Right lobe of liver (tissue), 6 donors: ENCODE measurements around the gene SMS. TPM values are rescaled to one million over a fixed set of nuclear protein-coding genes. Genes with fewer than 3 reads are reported as not detected.

Source experiments
- ATAC-seq, 4 donors: fragments of 200-7000 bp; cut with Tn5 transposase; one replicate each; pipeline ENCODE4 v1.9.1; 2020; ENCODE audit warnings: mild to moderate bottlenecking in 4 of 4, moderate library complexity in 4 of 4
- DNase-seq, 3 donors: peaks; one replicate each; pipeline ENCODE4 v3.0.0-alpha.2; 2020
- H3K27ac ChIP-seq, 3 donors: fragments of 200-600 bp; one replicate each; pipeline ENCODE4 v1.8.0; 2022
- H3K27me3 ChIP-seq, 2 donors: fragments of 200-600 bp; one replicate each; pipeline ENCODE4 v1.8.0; 2022
- H3K36me3 ChIP-seq, 4 donors: fragments of 200-600 bp; sonication (generic) in 1 of 4; one replicate each; pipeline versions ENCODE4 v1.5.1 to v1.8.0; 2017 to 2022; ENCODE audit warnings: control low read depth in 1 of 4
- H3K4me1 ChIP-seq, 4 donors: fragments of 200-600 bp; sonication (generic) in 1 of 4; one replicate each; pipeline versions ENCODE4 v1.5.1 to v1.8.0; 2017 to 2022; ENCODE audit warnings: control low read depth in 1 of 4
- H3K4me3 ChIP-seq, 3 donors: fragments of 200-600 bp; one replicate each; pipeline ENCODE4 v1.8.0; 2022
- H3K9me3 ChIP-seq, 4 donors: fragments of 200-600 bp; sonication (generic) in 1 of 4; one replicate each; pipeline versions ENCODE4 v1.5.1 to v1.8.0; 2017 to 2022; ENCODE audit warnings: control low read depth in 1 of 4
- CTCF ChIP-seq, 4 donors: fragments of 200-600 bp in 3 of 4; fragments of 450-650 bp in 1 of 4; IDR thresholded peaks; one replicate each; pipeline versions ENCODE4 v1.5.1 to v1.8.0; 2016 to 2022; ENCODE audit warnings: antibody characterized with exemption in 4 of 4, mild to moderate bottlenecking in 2 of 4
- POLR2A ChIP-seq: fragments of 450-650 bp; IDR thresholded peaks from one replicate; pipeline ENCODE4 v1.6.1; 2017; ENCODE audit warnings: antibody characterized with exemption, mild to moderate bottlenecking
- WGBS: methylation state at CpG from one replicate; pipeline ENCODE4 v1.1.6; 2018; ENCODE audit warnings: low coverage, low lambda C conversion rate; ENCODE audit not compliant: insufficient coverage; ENCODE audit errors: missing lambda C conversion rate; 5-methylcytosine and 5-hydroxymethylcytosine counted together
- intact Hi-C, 2 donors: fragments of 100-400 bp; cut with DNase I; formaldehyde crosslinking; loops; one replicate each; pipeline versions ENCODE4 v1.11.2 to v1.14.1; 2022
- total RNA-seq, 6 experiments: library from RNA; depleted of rRNA in 2 of 6; stranded (reverse); fragments of >200 nt in 2 of 6; fragmentation: NEBNext Ultra II Directional in 3 of 6; extraction: Animal tissue kit (Norgen Biotek cat#: 25700) in 3 of 6; gene quantifications; one replicate each; pipeline versions ENCODE4 v1.1.0 to v1.2.4, GENCODE V29; 2016 to 2023
- donor health status: DM: no; HTN: yes; CAD: no.
- donor health status: DM: no; HTN: no; CAD: no.
- donor health status: DM: no; HTN: no; CAD: no.
- donor health status: DM: no; HTN: yes; CAD: no.
- donor health status: DM: no; HTN: yes; CAD: no.

Gene SMS
- total RNA-seq, 6 experiments from 2014 or later, result 14.6 to 27.1 (median 21.9) TPM

GRCh38 chrX:22004866-22005265, 64.4 kb downstream of the SMS start:
- no peaks in the 10 kb centered on the region for H3K27me3 ChIP-seq
- no peaks in the 10 kb centered on the region for H3K4me1 ChIP-seq
- H3K27ac ChIP-seq, result no peak overlapping the region
- peaks cover 0 to 3% (median 0%) of the 10 kb centered on the region in 4 donors for H3K9me3 ChIP-seq
- ATAC-seq, result no peak
- intact Hi-C loops, result no loop called here
- TF ChIP-seq CTCF (IDR thresholded peaks at IDR 0.05), result no peak
- TF ChIP-seq POLR2A, result no peak
- no peak overlapping the region for H3K4me3 ChIP-seq
- WGBS, result no CpG with 5 or more reads among the region's 10 CpGs
- DNase-seq, result no peak
- no peaks in the 10 kb centered on the region for H3K36me3 ChIP-seq

DNA sequence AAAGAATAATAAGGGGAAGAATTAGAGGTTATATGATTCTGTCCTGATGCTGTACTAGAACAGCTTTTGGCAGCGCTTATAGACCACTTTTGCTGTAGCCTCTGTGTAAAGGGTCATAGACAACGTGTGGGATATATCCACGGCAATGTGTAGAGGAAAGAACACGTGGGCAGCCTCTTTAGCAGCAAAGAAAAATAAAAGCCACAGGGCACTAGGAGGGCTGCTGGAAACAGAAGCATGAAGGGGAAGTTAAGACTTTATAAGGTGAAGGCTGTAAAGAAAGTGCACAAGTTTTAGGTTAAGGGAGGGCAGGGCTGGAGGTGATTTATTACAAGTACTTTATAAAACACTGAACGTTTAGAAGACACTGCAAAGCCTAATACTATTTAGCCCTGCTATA, 71.5 kb downstream of the SMS start:
- Histone ChIP-seq H3K36me3 (no peaks in the 10 kb centered on the region), H3K27ac (no peak overlapping the region), H3K4me1 (no peaks in the 10 kb centered on the region), H3K9me3 (peaks cover 0 to 3% (median 0%) of the 10 kb centered on the region in 4 donors), H3K27me3 (no peaks in the 10 kb centered on the region), H3K4me3 (no peak overlapping the region)
- ATAC-seq, result no peak
- 47% methylated on average over 5 of the region's 5 CpGs for WGBS
- intact Hi-C loops, result no loop called here
- DNase-seq, result no peak
- TF ChIP-seq CTCF (IDR thresholded peaks at IDR 0.05), result no peak
- no peak for TF ChIP-seq POLR2A

- intact Hi-C loops, result no loop called here
- 77% methylated on average over 6 of the region's 7 CpGs for whole genome bisulfite sequencing
- Histone ChIP-seq H3K9me3 (peaks cover 0 to 3% (median 0%) of the 10 kb centered on the region in 4 donors), H3K27ac (no peak overlapping the region), H3K4me3 (no peak overlapping the region), H3K36me3 (no peaks in the 10 kb centered on the region), H3K4me1 (no peaks in the 10 kb centered on the region), H3K27me3 (no peaks in the 10 kb centered on the region)
- TF ChIP-seq POLR2A (no peak), CTCF (IDR thresholded peaks at IDR 0.05) (no peak)
- ATAC-seq (no peak), DNase-seq (no peak)
Observed at GRCh38 chrX:22012931-22013330, 72.4 kb downstream of the SMS start.

DNA sequence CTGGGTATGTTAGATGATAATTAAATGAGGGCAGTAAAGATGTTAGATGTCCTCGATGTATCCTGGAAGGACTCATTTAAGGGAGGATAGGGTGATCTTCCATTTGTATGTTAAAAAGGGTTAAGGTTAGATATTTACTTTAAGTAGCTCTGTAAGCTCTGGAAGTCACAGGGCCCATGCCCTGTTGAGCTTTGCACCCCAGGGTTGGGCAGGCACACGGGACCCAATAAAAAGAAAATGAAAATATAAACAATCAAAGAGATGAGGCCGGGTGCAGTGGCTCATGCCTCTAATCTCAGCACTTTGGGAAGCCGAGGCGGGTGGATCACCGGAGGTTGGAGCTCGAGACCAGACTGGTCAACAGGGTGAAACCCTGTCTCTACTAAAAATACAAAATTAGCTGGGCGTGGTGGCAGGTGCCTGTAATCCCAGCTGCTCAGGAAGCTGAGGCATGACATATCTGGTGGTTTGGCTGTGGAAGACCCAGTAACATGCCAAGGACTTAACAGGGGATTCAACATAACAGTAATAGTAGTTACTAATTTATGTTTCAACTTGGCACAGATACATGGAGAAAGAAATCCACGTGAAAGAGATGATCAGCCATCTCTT, 74.7 kb downstream of the SMS start:
- H3K27ac ChIP-seq, result no peak overlapping the region
- TF ChIP-seq POLR2A (no peak), CTCF (IDR thresholded peaks at IDR 0.05) (no peak)
- no peak for DNase-seq
- no peaks in the 10 kb centered on the region for H3K36me3 ChIP-seq
- no peaks in the 10 kb centered on the region for H3K9me3 ChIP-seq
- no peak for ATAC-seq
- H3K4me3 ChIP-seq, result no peak overlapping the region
- intact Hi-C loops, result no loop called here
- whole genome bisulfite sequencing, result 71% methylated on average over 9 of the region's 9 CpGs
- no peaks in the 10 kb centered on the region for H3K4me1 ChIP-seq
- H3K27me3 ChIP-seq, result no peaks in the 10 kb centered on the region
